ENCODE data around the gene ACTL9. TPM values are rescaled to one million over a fixed set of nuclear protein-coding genes. Genes with fewer than 3 reads are reported as not detected.

ACTL9 gene
- total and polyA plus RNA-seq, 10 of the 15 experiments (the other 5 are each of a cell fraction or from before 2014, with no cell fraction given): not detected

DNA sequence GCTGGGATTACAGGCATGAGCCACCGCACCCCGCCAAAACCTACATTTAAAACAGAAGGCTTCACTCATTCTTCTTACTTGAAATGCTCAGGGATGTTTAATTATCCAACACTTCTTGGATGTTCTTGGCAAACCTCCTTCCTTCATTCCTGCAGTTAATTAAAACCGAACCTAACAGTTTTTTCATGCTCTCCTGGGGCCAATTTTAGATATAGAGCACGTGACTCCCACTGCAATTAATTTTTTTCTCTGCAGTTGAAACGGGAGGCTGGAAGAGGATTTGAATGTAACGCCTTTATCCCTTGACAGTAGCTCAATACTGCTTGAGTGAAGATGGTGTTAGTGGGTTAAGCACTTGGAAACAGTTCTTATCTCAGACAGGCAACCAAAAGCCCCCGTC, 4.6 kb upstream of the ACTL9 start (continued):
- TF ChIP-seq POLR2AphosphoS5 (IDR thresholded peaks at IDR 0.05; ENCODE audit: low read length) (no peak), RB1 (IDR thresholded peaks at IDR 0.05; ENCODE audit: borderline replicate concordance) (no peak), TCF7 (IDR thresholded peaks at IDR 0.05; ENCODE audit: borderline replicate concordance) (no peak)
- TF ChIP-seq, protein P1, sequence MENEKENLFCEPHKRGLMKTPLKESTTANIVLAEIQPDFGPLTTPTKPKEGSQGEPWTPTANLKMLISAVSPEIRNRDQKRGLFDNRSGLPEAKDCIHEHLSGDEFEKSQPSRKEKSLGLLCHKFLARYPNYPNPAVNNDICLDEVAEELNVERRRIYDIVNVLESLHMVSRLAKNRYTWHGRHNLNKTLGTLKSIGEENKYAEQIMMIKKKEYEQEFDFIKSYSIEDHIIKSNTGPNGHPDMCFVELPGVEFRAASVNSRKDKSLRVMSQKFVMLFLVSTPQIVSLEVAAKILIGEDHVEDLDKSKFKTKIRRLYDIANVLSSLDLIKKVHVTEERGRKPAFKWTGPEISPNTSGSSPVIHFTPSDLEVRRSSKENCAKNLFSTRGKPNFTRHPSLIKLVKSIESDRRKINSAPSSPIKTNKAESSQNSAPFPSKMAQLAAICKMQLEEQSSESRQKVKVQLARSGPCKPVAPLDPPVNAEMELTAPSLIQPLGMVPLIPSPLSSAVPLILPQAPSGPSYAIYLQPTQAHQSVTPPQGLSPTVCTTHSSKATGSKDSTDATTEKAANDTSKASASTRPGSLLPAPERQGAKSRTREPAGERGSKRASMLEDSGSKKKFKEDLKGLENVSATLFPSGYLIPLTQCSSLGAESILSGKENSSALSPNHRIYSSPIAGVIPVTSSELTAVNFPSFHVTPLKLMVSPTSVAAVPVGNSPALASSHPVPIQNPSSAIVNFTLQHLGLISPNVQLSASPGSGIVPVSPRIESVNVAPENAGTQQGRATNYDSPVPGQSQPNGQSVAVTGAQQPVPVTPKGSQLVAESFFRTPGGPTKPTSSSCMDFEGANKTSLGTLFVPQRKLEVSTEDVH (IDR thresholded peaks at IDR 0.05; ENCODE audit: low read depth, partially characterized antibody): no peak

DNA sequence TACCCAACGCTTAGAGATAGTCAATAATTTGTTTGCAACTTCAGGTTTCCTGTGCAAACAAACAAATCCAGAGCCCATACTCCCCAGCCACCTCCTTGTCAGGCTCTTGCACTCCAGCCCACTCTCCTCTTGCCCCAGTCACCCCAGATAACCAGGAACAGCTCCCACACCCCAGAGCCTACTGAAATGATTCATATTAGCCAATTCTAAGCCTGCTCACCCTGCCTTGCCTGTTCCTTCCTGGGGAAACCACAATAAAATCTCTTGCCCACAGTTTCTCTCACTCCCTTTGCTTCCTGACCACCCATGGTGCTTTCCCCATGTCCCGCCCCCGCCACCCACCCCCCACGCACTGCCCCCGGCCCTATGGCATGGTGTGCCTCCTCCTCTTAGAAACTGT, 3.8 kb upstream of the ACTL9 start:
- intact Hi-C loops (cut with micrococcal nuclease; ENCODE audit: unreplicated experiment): no loop called here
- SMC1A ChIA-PET (ENCODE audit: uncharacterized antibody, unreplicated experiment): no interaction called here
- ATAC-seq: no peak

More for the DNA sequence above, 3.8 kb upstream of the ACTL9 start:
- no peaks in the 10 kb centered on the region; the same call in 2 of the 3 replicates for H3K9me3 ChIP-seq (replicated peaks; ENCODE audit: control insufficient read depth, insufficient read depth, low read length)
- 3% methylated on average over 3 of the region's 5 CpGs for WGBS (ENCODE audit: insufficient coverage, insufficient replicate concordance, low lambda C conversion rate, missing lambda C conversion rate)
- in situ Hi-C loops (cut with MboI): no loop called here
- H3K9ac ChIP-seq (ENCODE audit: control insufficient read depth, insufficient read depth, low read length): no peak overlapping the region
- RAD21 ChIA-PET (ENCODE audit: unreplicated experiment): no interaction called here
- CTCF ChIA-PET: no interaction called here
- H3K27ac ChIP-seq (ENCODE audit: control insufficient read depth, insufficient read depth): no peak overlapping the region
- TF ChIP-seq ZZZ3 (IDR thresholded peaks at IDR 0.05; ENCODE audit: control insufficient read depth, insufficient read length, low read depth) (no peak), CBX5 (IDR thresholded peaks at IDR 0.05; ENCODE audit: low read depth) (no peak), KDM1A (IDR thresholded peaks at IDR 0.05; ENCODE audit: borderline replicate concordance) (no peak), MTA3 (IDR thresholded peaks at IDR 0.05; ENCODE audit: borderline replicate concordance, low read length) (no peak), MEF2B (IDR thresholded peaks at IDR 0.05; ENCODE audit: partially characterized antibody, poor library complexity, severe bottlenecking) (no peak)
- TF ChIP-seq, protein P2, sequence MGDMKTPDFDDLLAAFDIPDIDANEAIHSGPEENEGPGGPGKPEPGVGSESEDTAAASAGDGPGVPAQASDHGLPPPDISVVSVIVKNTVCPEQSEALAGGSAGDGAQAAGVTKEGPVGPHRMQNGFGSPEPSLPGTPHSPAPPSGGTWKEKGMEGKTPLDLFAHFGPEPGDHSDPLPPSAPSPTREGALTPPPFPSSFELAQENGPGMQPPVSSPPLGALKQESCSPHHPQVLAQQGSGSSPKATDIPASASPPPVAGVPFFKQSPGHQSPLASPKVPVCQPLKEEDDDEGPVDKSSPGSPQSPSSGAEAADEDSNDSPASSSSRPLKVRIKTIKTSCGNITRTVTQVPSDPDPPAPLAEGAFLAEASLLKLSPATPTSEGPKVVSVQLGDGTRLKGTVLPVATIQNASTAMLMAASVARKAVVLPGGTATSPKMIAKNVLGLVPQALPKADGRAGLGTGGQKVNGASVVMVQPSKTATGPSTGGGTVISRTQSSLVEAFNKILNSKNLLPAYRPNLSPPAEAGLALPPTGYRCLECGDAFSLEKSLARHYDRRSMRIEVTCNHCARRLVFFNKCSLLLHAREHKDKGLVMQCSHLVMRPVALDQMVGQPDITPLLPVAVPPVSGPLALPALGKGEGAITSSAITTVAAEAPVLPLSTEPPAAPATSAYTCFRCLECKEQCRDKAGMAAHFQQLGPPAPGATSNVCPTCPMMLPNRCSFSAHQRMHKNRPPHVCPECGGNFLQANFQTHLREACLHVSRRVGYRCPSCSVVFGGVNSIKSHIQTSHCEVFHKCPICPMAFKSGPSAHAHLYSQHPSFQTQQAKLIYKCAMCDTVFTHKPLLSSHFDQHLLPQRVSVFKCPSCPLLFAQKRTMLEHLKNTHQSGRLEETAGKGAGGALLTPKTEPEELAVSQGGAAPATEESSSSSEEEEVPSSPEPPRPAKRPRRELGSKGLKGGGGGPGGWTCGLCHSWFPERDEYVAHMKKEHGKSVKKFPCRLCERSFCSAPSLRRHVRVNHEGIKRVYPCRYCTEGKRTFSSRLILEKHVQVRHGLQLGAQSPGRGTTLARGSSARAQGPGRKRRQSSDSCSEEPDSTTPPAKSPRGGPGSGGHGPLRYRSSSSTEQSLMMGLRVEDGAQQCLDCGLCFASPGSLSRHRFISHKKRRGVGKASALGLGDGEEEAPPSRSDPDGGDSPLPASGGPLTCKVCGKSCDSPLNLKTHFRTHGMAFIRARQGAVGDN (IDR thresholded peaks at IDR 0.05): no peak
- no TSS peak for BruUV-seq (replicated peaks)
- H3K4me1 ChIP-seq (ENCODE audit: control insufficient read depth, insufficient read depth, low read length): no peaks in the 10 kb centered on the region
- no peaks in the 10 kb centered on the region for H3K79me2 ChIP-seq (ENCODE audit: control insufficient read depth, insufficient read depth, low read length)
- POLR2A ChIA-PET: no interaction called here
- H3K4me3 ChIP-seq: no peak overlapping the region
- no peaks in the 10 kb centered on the region for H3K27me3 ChIP-seq (replicated peaks in 1 of 2; ENCODE audit: control insufficient read depth in 2 of 2, insufficient read depth in 2 of 2, low read length in 1 of 2)
- DNase-seq (ENCODE audit: low read depth, low spot score) (no peak), FAIRE-seq (no peak)
- no peak overlapping the region for H3K4me2 ChIP-seq (ENCODE audit: control insufficient read depth, insufficient read depth)
- no peaks in the 10 kb centered on the region for H4K20me1 ChIP-seq (ENCODE audit: control insufficient read depth, insufficient read depth)
- H2AFZ ChIP-seq (ENCODE audit: control insufficient read depth, low read depth, low read length): no peak overlapping the region
- H3K36me3 ChIP-seq (ENCODE audit: control insufficient read depth in 2 of 2, insufficient read depth in 2 of 2, low read length in 1 of 2): no peaks in the 10 kb centered on the region

Data from GM12878 (cell line).